ENCODE measurements around the gene ARHGEF17. TPM values are rescaled to one million over a fixed set of nuclear protein-coding genes. Genes with fewer than 3 reads are reported as not detected.

ARHGEF17 gene
- total RNA-seq, 1 donor from 2014 or later: not detected

DNA sequence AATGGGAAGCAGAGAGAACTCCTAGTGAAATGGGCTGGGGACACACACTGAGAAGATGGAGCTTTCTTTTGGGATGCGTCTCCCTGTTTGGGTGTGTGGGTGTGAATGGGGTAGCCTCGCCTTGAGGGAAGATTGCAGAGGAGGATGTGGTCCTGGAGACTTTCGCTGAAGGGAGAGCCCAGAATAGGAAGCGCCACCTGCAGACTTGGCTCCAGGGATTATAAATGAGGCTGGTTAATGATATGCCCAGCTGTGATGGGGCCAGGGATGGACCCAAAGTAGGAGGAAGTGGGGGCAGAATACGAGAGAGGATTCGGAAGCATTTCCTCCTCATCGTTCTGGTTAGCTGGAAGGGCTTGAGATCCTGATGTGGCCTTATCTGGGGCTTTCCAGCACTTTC is 81.8 kb downstream of the ARHGEF17 start:
- intact Hi-C loops (cut with micrococcal nuclease): no loop called here

DNA sequence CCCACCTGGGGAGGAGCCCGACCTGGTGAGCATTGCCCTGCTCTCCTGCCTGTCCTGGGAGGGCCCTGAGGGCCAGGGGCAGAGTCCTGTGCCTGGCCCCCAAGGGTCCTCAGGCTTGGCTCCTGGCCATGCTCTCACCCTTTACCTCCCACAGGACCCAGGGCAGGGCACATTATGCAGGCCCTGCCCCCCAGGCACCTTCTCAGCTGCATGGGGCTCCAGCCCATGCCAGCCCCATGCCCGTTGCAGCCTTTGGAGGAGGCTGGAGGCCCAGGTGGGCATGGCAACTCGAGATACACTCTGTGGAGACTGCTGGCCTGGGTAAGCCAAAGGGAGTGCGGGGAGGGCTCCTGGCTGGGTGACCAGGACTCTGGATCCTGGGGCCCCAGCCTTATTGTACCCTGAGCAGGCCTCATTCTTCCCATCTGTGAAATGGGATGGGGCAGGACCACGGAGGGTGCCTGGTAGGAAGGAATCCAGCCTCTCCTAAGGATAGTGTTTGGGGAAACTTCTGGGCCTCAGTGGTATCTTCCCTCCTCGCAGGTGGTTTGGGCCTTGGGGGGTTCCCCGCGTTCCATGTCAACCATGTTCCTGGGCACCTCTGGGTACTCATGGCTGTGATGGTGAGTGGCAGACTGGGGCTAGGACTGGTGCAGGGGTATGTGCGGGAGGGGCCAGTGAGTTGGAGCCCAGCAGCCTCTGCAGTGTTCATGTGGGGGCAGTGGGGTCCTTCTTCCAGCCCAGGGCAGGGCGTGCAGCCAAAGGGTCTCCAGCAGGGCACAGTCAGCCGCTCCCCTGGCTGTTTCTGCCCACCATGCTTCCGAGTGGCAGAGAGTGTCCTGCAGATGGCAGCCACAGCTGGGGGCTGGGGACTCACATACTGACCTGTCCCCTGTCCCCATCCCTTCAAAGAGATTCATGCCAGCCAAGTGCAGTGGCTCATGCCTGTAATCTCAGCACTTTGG is 82.8 kb downstream of the ARHGEF17 start:
- intact Hi-C loops (cut with micrococcal nuclease): no loop called here

GRCh38 chr11:73391665-73392064 is 83.6 kb downstream of the ARHGEF17 start:
- intact Hi-C loops (cut with micrococcal nuclease): no loop called here

DNA sequence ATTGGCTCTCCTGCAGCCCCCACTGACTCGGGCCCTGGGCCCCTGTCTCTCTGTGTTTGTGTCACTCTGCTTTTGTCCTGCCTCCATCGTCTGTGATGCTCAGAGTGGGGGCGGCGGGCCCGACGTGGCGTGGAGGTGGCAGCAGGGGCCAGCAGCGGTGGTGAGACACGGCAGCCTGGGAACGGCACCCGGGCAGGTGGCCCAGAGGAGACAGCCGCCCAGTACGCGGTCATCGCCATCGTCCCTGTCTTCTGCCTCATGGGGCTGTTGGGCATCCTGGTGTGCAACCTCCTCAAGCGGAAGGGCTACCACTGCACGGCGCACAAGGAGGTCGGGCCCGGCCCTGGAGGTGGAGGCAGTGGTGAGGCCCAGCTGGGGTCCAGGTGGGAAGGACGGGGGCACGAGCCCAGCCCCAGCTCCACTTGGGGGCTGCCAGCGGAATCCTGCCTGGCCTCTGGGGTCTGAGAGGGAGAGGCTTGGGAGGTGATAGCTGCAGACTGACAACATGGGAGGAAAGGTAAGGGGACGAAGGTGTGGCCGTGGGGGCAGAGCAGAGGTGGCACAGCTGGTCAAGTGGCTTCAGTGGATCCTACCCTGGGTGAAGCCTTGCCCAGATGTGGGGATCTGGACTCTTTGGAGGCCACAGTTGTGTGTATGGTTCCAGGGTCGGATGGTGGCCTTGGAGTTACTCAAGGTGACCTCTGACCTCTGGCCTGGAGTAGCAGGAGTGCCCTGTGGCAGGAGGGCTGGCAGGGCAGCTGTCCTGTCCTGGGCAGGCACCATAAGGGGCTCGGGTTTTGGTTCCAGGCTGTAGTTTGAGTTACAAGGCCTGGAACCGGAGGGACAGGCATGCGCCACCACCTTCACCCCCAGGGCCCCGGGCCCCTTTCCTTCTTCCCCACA is 84.3 kb downstream of the ARHGEF17 start:
- intact Hi-C loops (cut with micrococcal nuclease): loop anchor here (1.0 kb wide), 4 partner anchors 7 to 85 kb away; partner anchors contain the start of gene RELT

- intact Hi-C loops (cut with micrococcal nuclease): loop anchor here (1.0 kb wide), 4 partner anchors 8 to 86 kb away; partner anchors contain the start of gene RELT
Observed at GRCh38 chr11:73393011-73393380, 84.9 kb downstream of the ARHGEF17 start.

- intact Hi-C loops (cut with micrococcal nuclease): loop anchor here (1.0 kb wide), 4 partner anchors 8 to 86 kb away; partner anchors contain the start of gene RELT
Observed at GRCh38 chr11:73393479-73394415, 85.7 kb downstream of the ARHGEF17 start.

GRCh38 chr11:73394416-73395296 is 86.6 kb downstream of the ARHGEF17 start:
- intact Hi-C loops (cut with micrococcal nuclease): no loop called here

- intact Hi-C loops (cut with micrococcal nuclease): no loop called here
Observed at GRCh38 chr11:73395297-73396208, 87.5 kb downstream of the ARHGEF17 start.

GRCh38 chr11:73396251-73396930 is 88.3 kb downstream of the ARHGEF17 start:
- intact Hi-C loops (cut with micrococcal nuclease): no loop called here

- intact Hi-C loops (cut with micrococcal nuclease): no loop called here
Observed at GRCh38 chr11:73396985-73397384, 88.9 kb downstream of the ARHGEF17 start.

DNA sequence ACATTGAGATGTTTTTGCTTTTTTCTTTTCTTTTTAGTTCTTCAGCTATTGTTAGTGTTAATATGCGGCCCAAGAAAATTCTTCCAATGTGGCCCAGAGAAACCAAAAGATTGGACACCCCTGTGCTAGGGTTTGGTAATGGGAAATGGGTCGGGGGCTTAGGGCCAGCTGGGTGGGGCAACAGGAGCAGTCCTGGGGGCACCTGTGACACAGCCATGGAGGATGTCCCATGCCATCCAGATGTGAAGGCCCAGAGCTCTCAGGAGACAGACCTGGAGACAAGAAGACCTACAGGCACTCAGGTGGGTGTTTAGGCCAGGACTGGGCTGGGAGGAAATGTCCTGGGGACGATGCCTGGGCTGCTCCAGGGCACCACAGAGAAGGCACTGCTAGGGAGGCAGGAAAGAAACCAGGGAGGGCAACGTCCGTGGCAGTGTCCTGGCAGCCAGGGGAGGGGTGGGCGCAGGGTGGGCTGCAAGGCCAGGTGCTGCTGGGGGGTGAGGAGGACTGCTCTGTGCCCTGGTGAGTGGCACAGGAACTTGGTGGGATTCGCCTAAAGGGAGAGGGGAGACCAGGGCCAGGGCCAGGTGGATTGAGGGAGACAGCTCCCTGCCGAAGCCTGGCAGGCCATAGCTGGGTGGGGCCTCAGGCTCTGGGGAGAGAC is 89.5 kb downstream of the ARHGEF17 start:
- intact Hi-C loops (cut with micrococcal nuclease): no loop called here

DNA sequence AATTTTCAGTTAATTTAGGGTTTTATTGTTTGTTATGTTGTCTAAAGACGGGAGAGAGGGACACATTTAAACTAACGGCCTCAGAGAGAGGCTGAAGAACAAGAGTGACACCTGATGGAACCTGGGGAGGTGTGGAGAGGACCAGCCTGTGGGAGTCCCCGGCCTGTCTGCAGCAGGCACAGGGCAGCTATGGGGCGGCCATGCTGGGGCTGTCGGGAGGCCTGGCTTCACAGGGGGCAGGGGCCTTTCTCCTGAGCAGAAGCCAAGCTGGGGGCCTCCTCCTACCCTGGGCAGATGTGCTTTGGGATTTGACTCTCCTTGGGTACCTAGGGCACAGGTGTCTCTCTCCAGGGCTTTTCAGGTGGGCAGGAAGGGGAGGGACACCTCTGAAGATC is 90.1 kb downstream of the ARHGEF17 start:
- intact Hi-C loops (cut with micrococcal nuclease): no loop called here

GRCh38 chr11:73398721-73399120 is 90.6 kb downstream of the ARHGEF17 start:
- intact Hi-C loops (cut with micrococcal nuclease): no loop called here

DNA sequence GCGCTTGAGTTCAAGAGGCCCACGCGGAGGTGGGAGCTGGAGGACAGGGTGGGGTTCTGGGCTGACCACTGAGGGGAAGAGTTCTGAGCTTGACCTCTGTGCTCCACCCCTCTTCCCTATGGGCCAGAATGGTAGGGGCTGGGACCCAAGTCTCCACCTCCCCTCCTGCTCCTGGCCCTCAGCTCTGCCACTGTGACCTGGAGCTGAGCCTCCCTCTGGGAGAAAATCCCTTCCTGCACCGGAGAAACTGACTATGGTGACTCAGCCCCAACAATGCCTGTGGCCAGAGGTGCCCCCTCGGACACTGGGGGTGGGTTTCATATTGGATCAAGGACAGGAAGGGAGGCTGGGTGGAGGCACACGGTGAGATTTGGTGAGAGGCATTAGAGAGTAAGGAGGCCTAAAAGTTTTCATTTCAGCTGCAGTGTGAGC is 91.1 kb downstream of the ARHGEF17 start:
- intact Hi-C loops (cut with micrococcal nuclease): no loop called here

DNA sequence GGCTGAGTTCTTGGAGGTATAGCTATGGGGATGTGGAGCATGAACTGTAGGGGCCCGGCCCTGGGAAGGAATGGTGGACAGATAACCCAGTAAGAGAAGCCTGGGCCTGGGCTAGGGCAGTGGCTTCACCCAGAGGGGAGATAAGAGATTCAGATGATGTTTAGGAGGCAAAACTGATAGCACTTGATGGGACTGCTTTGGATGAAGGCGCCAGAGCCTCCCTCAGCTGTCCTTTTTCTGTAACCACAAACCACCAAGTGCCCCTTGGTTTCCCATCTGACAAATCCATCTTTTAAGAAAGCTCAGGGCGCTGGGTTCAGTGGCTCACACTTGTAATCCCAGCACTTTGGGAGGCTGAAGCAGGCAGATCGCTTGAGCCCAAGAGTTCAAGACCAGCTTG is 91.6 kb downstream of the ARHGEF17 start:
- intact Hi-C loops (cut with micrococcal nuclease): no loop called here

GRCh38 chr11:73400293-73400692 is 92.2 kb downstream of the ARHGEF17 start:
- intact Hi-C loops (cut with micrococcal nuclease): no loop called here

DNA sequence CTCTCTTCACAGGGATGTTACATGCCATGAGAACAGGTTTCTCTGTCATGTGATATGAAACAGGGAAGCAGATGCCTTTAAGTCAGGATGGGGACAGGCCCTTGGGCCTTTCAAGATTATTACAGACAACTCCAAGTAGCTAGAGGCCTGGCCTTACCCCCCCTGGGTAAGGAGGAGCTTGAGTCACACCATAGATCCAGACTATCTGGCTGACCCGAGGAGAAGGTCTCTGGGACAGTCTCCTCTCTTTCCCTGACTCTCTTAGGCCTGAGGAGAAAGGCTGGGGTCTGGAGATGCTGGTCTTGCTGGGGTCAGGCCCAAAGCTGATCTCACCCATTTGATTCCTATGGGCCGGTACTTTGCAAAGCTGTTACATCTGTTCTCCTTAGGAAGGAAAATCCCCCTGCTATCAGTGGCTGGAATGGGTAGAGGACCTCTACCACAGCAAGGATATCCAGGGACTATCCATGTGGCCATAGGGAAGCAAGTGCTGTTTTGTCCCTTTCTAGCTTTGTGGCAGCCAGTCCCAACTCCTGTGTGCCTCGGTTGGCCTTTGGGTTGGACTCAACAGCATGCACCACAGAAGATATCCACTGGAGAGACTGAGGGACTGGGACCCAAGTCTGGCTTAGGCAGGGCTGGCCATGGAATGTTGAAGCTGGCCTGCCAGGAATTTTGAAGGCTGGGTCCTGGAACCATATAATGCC is 93.3 kb downstream of the ARHGEF17 start:
- intact Hi-C loops (cut with micrococcal nuclease): no loop called here

All from T-helper 1 cell treated with Interleukin-12 subunit alpha and Interleukin-12 subunit beta and Interleukin-4 antibody, amounts not matched to agents 30 ng/mL and 1 ng/mL, for 36 hours (primary cell).